ENCODE data around the gene RAG1.

The RAG1 gene

GRCh38 chr11:36627006-36627405 is 59.2 kb downstream of the RAG1 start:
- DNase-seq (ENCODE audit: low spot score in 2 of 2), result no peak
- Histone ChIP-seq H3K27me3 (ENCODE audit: low read depth) (no peaks in the 10 kb centered on the region), H3K36me3 (replicated peaks) (no peaks in the 10 kb centered on the region), H3K9me3 (no peaks in the 10 kb centered on the region), H3K4me3 (no peak overlapping the region), H3K4me1 (peaks cover 21% of the 10 kb centered on the region)
- in situ Hi-C loops (cut with MboI; ENCODE audit: low sequenced_read_pairs), result no loop called here

GRCh38 chr11:36627471-36627870 is 59.7 kb downstream of the RAG1 start:
- no peaks in the 10 kb centered on the region for H3K9me3 ChIP-seq
- DNase-seq (ENCODE audit: low spot score in 2 of 2), result no peak
- in situ Hi-C loops (cut with MboI; ENCODE audit: low sequenced_read_pairs), result no loop called here
- no peaks in the 10 kb centered on the region for H3K36me3 ChIP-seq (replicated peaks)
- no peak overlapping the region for H3K4me3 ChIP-seq
- H3K4me1 ChIP-seq, result peaks cover 24% of the 10 kb centered on the region
- H3K27me3 ChIP-seq (ENCODE audit: low read depth), result no peaks in the 10 kb centered on the region

GRCh38 chr11:36628141-36628540 is 60.3 kb downstream of the RAG1 start:
- Histone ChIP-seq H3K36me3 (replicated peaks) (no peaks in the 10 kb centered on the region), H3K4me3 (no peak overlapping the region), H3K27me3 (ENCODE audit: low read depth) (no peaks in the 10 kb centered on the region), H3K4me1 (peaks cover 24% of the 10 kb centered on the region), H3K9me3 (no peaks in the 10 kb centered on the region)
- in situ Hi-C loops (cut with MboI; ENCODE audit: low sequenced_read_pairs), result no loop called here
- DNase-seq (ENCODE audit: low spot score in 2 of 2), result no peak

- Histone ChIP-seq H3K4me3 (no peak overlapping the region), H3K36me3 (replicated peaks) (no peaks in the 10 kb centered on the region), H3K27me3 (ENCODE audit: low read depth) (no peaks in the 10 kb centered on the region), H3K9me3 (no peaks in the 10 kb centered on the region), H3K4me1 (peaks cover 24% of the 10 kb centered on the region)
- in situ Hi-C loops (cut with MboI; ENCODE audit: low sequenced_read_pairs), result no loop called here
- peak; percentile 63 to 92 for DNase-seq (ENCODE audit: low spot score in 2 of 2)
These were observed 61.0 kb downstream of the RAG1 start for GRCh38 chr11:36628765-36629244.

Measured in HAP-1 (cell line).